ENCODE measurements around the gene CLEC20A. TPM values are rescaled to one million over a fixed set of nuclear protein-coding genes. Genes with fewer than 3 reads are reported as not detected.

The CLEC20A gene
- total and polyA plus RNA-seq, 2 experiments from 2014 or later = not detected

GRCh38 chr1:178490136-178490535 lies 6.6 kb downstream of the CLEC20A start:
- TF ChIP-seq EZH2phosphoT487 (IDR thresholded peaks at IDR 0.05; ENCODE audit: unreplicated experiment) = no peak
- TF ChIP-seq ZNF331 (CRISPR knock-in tag; IDR thresholded peaks at IDR 0.05; ENCODE audit: low read depth) = no peak
- no peak for TF ChIP-seq ZNF114 (CRISPR knock-in tag; IDR thresholded peaks at IDR 0.05)
- no peak for TF ChIP-seq REST (IDR thresholded peaks at IDR 0.05; ENCODE audit: unreplicated experiment)
- no peak for TF ChIP-seq NANOG (IDR thresholded peaks at IDR 0.05; ENCODE audit: borderline replicate concordance)
- TF ChIP-seq EZH2 (IDR thresholded peaks at IDR 0.05; ENCODE audit: low read depth, unreplicated experiment) = no peak
- no peak for TF ChIP-seq JUNB (IDR thresholded peaks at IDR 0.05; ENCODE audit: unreplicated experiment)
- TF ChIP-seq ETS1 (IDR thresholded peaks at IDR 0.05) = no peak
- no peak for TF ChIP-seq CREB1 (CRISPR knock-in tag; IDR thresholded peaks at IDR 0.05; ENCODE audit: low read depth)
- no peak for TF ChIP-seq ZNF462 (CRISPR knock-in tag; IDR thresholded peaks at IDR 0.05)
- TF ChIP-seq POLR2AphosphoS5 (IDR thresholded peaks at IDR 0.05; ENCODE audit: low read depth) = no peak
- no peak for TF ChIP-seq CTCF (conservative IDR thresholded peaks at IDR 0.05; ENCODE audit: low read depth in 2 of 2)
- TF ChIP-seq STAT1 (IDR thresholded peaks at IDR 0.05; ENCODE audit: unreplicated experiment) = no peak
- H2AFZ ChIP-seq = no peak overlapping the region
- H3K4me3 ChIP-seq = no peak overlapping the region
- ATAC-seq (no peak), DNase-seq (ENCODE audit: low spot score) (no peak)
- no peak overlapping the region for H3K4me3 Mint-ChIP-seq
- no peaks in the 10 kb centered on the region for H3K79me2 ChIP-seq (replicated peaks; ENCODE audit: insufficient read depth)
- H3K9me2 ChIP-seq (ENCODE audit: insufficient read depth) = no peaks in the 10 kb centered on the region; the same call in 1 of the 2 replicates
- no peaks in the 10 kb centered on the region for H3K36me3 ChIP-seq (ENCODE audit: insufficient read depth)
- no peaks in the 10 kb centered on the region for H3K27me3 ChIP-seq (ENCODE audit: insufficient read depth)
- H3K36me3 Mint-ChIP-seq (ENCODE audit: low read depth) = no peaks in the 10 kb centered on the region; the same call in 2 of the 3 replicates
- no peak overlapping the region for H3K27ac Mint-ChIP-seq
- 0 out of 2 replicates have a peak, but pooled peaks cover 6% of the 10 kb centered on the region for H3F3A ChIP-seq (replicated peaks; ENCODE audit: low read depth)
- H3K27ac ChIP-seq (ENCODE audit: low read depth) = no peak overlapping the region
- H4K20me1 ChIP-seq (replicated peaks; ENCODE audit: insufficient read depth) = no peaks in the 10 kb centered on the region
- H3K4me2 ChIP-seq = no peak overlapping the region
- H3K9me3 Mint-ChIP-seq = no peaks in the 10 kb centered on the region; the same call in 2 of the 3 replicates
- H3K27me3 Mint-ChIP-seq (ENCODE audit: insufficient read depth, low read depth, poor library complexity) = peaks cover 10% of the 10 kb centered on the region
- no peaks in the 10 kb centered on the region for H3K4me1 ChIP-seq (ENCODE audit: insufficient read depth)
- peaks cover 6% of the 10 kb centered on the region; the same call in 2 of the 3 replicates for H3K4me1 Mint-ChIP-seq

All from GM23338 (cell line).